Heart left ventricle (tissue), 13 donors: ENCODE data around the gene FMNL1.

ENCODE experiments used
- POLR2A ChIP-seq, 2 donors: fragments of 450-650 bp; IDR thresholded peaks; one replicate each; pipeline ENCODE4 v1.6.1; 2017; ENCODE audit warnings: antibody characterized with exemption in 2 of 2, mild to moderate bottlenecking in 2 of 2, moderate library complexity in 2 of 2
- TF ChIP-seq, protein P1 (sequence below), 12 donors: fragments of 200-600 bp; sonication (generic) in 4 of 12; IDR thresholded peaks; one replicate each; pipeline versions ENCODE4 v1.5.0 to v1.8.0; 2018 to 2022; ENCODE audit warnings: antibody characterized with exemption in 12 of 12, mild to moderate bottlenecking in 5 of 12
- donor health status: ischemic (EF 13 %, LVEDD 7.1; RV severe dilation, severe dysfunction).
- donor health status: DM: no; HTN: yes; CAD: no.
- donor health status: DM: no; HTN: no; CAD: no.
- donor health status: ischemic (EF 25% LVEDD 6.9; RV normal size, moderate dysfunction).
- donor health status: ischemic (EF 25% LVEDD 5.7; RV mildly dilated, moderate dysfunction).
- donor health status: ischemic (EF 35%, LVEDD 5.7; RV mildly dilated, moderate dysfunction).
- donor health status: nonischemic (EF 11% LVEDD 7.7; RV severe dilation, severe dysfunction).
- donor health status: DM: yes; HTN: yes; CAD: no.
- donor health status: PGD.
- donor health status: ischemic (EF 29% LVEDD 5.4; RV normal size, mild dysfunction).
- donor health status: nonischemic (EF 23%, LVEDD 6.1; RV moderate dilation, normal function).

GRCh38 chr17:45240905-45241327, 19.2 kb downstream of the FMNL1 start:
- TF ChIP-seq, protein P1, sequence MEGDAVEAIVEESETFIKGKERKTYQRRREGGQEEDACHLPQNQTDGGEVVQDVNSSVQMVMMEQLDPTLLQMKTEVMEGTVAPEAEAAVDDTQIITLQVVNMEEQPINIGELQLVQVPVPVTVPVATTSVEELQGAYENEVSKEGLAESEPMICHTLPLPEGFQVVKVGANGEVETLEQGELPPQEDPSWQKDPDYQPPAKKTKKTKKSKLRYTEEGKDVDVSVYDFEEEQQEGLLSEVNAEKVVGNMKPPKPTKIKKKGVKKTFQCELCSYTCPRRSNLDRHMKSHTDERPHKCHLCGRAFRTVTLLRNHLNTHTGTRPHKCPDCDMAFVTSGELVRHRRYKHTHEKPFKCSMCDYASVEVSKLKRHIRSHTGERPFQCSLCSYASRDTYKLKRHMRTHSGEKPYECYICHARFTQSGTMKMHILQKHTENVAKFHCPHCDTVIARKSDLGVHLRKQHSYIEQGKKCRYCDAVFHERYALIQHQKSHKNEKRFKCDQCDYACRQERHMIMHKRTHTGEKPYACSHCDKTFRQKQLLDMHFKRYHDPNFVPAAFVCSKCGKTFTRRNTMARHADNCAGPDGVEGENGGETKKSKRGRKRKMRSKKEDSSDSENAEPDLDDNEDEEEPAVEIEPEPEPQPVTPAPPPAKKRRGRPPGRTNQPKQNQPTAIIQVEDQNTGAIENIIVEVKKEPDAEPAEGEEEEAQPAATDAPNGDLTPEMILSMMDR (IDR thresholded peaks at IDR 0.05): no peak
- TF ChIP-seq POLR2A (IDR thresholded peaks at IDR 0.05): no peak
